GM10847 (cell line): Measurements from ENCODE around the gene GZMM.

Source experiments
- POLR2A ChIP-seq: IDR thresholded peaks from 2 replicates; pipeline ENCODE4 v1.6.1; 2011; ENCODE audit not compliant: insufficient read length; ENCODE audit errors: extremely low read depth

Gene GZMM

DNA sequence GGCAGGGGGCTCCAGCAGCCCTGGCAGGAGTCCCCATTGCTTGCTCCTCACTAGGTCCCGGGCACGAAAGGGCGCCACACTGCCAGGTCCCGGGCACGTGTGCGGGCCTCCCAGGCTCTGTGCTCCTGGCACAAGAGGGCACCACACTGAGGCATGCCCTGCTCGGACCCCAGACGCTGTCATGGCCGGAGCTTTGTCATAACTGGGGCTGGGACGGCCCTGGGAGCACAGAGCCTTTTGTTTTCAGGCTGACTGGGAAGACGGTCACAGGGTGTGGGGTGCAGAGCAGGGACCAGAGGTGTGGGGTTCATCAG lies 35.9 kb downstream of the GZMM start:
- TF ChIP-seq POLR2A, result no peak

DNA sequence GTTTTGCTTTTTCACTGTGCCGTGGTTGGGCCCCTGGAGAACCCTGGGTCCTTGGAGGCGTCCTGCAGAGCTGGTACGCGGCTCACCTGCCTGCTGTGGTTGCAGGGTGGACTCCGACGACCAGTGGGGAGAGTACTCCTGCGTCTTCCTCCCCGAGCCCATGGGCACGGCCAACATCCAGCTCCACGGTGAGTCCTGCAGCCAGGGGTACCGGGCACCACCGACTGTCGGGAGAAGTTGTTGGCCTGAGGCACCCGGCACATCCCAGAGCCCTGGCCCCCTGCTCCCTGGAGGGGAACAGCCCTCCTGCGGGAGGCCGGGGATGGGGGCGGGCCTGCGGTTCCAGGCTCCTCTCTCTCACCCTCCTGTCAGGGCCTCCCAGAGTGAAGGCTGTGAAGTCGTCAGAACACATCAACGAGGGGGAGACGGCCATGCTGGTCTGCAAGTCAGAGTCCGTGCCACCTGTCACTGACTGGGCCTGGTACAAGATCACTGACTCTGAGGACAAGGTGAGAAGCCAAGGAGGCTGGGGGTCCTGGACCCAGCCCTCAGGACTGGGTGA lies 36.5 kb downstream of the GZMM start:
- TF ChIP-seq POLR2A, result no peak

DNA sequence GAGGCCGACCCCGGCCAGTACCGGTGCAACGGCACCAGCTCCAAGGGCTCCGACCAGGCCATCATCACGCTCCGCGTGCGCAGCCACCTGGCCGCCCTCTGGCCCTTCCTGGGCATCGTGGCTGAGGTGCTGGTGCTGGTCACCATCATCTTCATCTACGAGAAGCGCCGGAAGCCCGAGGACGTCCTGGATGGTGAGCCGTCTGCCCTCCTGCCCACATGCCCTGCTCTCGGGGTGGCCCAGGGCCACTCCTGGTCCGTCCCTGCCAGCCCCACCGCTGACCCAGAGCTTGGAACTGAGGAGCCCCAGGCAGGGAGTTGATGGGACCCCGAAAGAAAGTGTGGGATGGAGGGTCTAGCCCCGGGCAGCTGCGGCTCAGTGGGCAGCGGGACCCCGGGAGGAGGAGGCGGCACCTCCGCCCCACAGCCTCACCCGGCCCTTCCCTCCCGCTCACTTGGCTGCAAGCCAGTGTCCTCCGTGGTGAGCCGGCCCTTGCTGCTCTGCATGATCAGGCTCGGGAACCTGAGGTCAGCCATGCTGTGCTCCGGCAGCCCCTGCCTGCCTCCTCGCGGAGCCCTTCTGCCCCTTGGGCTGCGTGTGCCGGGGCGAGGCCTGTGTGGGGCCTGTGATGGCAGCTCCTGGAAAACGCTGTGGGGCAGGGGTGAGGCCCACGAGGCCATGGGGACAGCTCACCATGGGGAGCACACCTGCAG lies 37.7 kb downstream of the GZMM start:
- no peak for TF ChIP-seq POLR2A

DNA sequence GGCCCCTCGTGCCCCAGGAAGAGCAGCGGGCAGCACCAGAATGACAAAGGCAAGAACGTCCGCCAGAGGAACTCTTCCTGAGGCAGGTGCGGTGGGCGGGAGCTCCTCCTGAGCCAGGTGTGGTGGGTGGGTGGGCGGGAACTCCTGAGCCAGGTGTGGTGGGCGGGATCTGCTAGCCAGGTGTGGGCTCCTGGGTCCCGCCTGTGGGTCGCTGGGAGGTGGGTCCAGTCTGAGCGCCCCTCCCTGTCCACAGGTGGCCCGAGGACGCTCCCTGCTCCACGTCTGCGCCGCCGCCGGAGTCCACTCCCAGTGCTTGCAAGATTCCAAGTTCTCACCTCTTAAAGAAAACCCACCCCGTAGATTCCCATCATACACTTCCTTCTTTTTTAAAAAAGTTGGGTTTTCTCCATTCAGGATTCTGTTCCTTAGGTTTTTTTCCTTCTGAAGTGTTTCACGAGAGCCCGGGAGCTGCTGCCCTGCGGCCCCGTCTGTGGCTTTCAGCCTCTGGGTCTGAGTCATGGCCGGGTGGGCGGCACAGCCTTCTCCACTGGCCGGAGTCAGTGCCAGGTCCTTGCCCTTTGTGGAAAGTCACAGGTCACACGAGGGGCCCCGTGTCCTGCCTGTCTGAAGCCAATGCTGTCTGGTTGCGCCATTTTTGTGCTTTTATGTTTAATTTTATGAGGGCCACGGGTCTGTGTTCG lies 38.8 kb downstream of the GZMM start:
- TF ChIP-seq POLR2A, result no peak

DNA sequence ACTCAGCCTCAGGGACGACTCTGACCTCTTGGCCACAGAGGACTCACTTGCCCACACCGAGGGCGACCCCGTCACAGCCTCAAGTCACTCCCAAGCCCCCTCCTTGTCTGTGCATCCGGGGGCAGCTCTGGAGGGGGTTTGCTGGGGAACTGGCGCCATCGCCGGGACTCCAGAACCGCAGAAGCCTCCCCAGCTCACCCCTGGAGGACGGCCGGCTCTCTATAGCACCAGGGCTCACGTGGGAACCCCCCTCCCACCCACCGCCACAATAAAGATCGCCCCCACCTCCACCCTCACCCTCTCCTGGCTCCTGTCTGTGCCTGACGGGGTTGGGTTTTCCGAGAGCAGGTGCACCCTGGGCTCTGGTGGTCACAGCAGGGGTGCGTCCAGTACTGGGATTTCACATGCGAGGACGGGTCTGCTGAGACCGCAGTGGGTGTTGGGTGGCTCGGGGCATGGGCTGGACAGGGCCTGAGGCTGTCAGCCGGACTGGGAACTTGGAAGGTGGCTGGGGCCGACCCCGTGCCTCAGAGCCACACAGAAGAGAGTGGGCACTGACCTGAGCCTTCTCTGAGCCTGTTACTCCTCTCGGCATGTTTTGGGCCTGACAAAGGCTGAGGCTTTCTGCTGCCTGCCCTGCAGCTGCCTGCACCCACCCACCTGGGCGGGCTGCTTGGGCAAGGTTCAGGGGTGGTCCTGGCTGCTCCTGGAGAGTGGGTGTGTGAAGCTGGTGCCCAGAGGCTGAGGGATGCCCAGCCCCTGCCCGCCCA lies 39.5 kb downstream of the GZMM start:
- no peak for TF ChIP-seq POLR2A

DNA sequence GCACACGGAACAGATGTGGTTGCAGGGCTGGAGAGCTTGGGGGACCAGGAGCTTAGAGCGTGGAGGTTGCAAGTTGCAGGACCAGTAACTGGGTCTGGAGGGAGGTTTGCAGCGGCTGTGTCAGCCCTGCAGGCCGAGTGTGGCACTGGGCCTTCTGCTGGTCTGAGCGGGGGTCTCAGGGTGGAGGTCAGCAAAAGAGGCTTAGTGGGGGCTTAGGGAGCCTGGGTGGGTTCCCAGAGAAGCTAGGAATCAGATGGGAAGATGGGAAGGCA lies 40.1 kb downstream of the GZMM start:
- no peak for TF ChIP-seq POLR2A

DNA sequence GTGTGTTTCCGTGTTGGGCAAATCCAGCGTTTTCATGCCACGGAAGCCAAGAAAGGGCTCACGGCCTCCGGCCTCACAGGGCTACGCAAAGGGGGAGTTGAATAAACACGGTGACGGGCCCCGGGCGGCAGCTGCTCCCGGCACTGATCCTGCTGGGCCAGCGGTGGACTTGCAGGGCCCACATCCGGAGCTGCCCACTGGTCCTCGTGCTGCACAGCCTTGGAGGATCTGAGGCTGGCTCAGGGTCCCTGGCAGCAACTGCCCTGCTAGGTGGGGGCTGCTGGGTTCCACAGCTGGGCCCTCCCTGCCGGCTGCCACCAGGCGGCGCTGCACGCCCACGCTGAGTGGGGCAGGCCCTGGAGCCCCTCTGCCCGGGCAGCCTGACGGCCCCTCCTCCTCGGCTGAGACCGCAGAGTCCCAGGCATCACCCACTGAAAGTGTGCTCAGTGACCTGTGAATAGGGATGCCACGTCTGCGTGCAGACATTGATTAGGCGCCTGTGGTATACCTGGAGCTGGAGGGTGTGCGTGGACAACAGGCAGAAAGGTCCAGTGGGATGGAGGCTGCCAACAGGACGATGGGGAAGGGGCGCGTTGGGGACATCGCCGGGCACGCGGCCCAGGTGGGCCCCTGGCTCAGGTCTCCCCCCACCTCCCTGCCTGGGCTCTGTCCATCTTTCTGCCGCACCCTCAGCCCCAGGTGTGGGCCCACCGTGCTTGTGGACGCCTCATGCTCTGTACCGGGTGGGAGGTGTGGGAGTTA lies 40.6 kb downstream of the GZMM start:
- TF ChIP-seq POLR2A, result no peak

DNA sequence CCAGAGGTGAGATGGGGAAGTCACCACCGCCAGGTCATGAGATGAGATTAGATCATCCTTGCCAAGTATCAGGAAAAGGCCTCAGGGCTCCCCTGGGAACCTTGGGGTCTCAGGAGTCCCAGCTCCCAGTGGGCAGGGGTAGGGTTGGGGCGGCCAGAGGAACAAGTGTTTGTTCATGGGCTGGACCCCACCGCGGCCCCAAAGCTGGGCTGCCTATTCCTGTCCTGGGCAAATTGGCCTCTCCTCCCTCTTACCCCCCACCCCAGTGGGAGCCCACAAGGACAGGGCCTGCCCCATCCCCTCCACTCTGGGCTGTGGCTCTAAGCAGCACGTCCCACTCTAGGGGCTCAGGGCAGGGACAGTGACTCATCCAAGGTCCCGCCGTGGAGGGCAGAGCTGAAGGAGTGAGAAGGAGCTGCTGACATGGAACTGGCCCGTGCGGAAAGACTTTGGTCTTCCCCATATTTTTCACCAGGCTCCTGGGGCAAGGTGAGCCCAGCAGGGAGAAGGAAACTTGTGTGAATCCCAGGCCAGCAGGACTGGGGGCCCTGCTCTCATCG lies 41.8 kb downstream of the GZMM start:
- no peak for TF ChIP-seq POLR2A

DNA sequence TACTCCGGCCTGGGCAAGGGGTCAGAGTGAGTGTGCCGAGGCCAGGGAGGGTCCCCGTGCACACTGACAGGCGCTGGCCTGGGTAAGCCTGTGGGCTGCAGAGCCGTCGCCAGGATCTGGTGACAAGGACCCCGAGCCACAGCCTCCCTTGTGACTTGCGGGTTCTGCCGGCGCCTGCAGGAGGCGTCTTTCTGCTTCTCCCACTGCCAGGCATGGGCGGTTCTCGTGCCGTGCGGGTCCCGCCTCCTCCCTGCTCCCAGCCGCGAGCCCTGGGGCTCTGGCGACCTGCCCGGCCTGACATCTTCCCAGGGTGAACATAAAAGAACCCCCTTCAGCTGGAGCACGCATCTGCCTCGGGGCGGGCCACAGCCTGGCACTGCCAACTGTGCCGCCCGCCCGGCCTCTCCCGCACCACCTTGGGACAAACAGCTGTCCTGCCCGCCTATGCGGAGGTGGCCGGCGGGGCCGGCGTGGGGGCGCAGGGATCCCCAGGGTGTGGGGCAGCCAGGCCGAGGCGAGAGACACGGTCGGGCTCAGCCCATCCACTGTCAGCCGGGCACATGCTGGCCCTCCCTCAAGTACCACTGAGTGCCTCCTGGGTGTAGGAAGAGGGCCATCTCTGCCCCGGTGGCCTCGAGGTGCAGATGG lies 44.4 kb downstream of the GZMM start:
- no peak for TF ChIP-seq POLR2A

DNA sequence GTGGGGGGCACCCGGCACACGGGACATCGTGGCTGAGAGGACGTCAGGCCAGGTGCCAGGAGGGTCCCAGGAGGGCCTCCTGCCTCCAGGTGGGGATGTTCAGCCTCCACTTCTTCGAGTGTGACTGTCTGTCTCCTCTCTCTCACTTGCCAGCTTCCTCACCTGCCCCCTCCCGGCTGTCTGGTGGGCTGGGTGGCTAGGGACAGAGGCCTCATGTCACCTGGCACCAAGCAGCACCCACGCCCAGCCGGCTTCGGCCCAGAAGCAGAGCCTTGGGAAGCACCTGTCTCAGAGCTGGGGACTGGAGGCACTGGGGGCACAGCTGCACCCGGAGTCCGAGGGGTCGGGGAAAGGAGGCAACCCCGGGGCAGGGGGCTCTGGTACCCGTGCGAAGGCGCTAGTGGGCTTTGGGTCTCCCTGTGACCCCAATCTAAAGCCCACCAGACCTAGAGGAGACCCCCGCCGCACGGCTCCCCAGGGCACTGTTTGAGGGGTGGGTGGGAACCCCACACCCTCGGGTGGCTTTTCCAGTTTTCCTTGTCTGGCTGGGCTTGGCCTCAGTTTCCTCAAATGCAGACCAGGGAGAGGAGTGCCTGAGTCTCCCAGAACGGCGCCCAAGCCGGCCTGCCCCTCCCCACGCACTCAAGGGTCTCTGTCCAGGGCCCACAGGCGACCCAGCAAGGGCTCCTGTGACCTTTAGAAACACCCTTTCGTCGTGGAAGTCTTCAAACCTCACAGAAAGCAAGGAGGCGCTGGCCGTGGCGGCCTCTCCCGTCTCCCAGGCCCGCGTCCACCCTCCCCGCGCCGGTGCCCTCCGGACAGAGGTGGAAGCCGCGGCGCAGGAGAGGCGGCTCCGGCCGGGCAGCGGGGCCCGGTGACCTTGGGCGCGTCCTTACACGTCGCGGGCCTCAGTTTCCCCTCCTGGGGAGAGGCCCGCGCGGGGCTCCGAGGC lies 45.2 kb downstream of the GZMM start:
- no peak for TF ChIP-seq POLR2A

DNA sequence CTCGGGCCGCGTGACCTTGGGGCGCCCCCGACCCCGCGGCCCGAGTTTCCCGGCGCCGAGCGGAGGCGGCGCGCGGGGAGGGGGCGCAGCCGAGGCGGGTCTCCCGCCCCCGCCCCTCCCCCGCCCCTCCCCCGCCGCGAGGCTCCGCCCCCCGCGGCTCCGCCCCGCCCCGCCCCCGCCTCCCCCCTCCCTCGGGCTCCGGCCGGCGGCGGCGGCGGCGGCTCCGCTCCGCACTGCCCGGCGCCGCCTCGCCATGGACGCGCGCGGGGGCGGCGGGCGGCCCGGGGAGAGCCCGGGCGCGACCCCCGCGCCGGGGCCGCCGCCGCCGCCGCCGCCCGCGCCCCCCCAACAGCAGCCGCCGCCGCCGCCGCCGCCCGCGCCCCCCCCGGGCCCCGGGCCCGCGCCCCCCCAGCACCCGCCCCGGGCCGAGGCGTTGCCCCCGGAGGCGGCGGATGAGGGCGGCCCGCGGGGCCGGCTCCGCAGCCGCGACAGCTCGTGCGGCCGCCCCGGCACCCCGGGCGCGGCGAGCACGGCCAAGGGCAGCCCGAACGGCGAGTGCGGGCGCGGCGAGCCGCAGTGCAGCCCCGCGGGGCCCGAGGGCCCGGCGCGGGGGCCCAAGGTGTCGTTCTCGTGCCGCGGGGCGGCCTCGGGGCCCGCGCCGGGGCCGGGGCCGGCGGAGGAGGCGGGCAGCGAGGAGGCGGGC lies 46.0 kb downstream of the GZMM start, which contains the start of gene HCN2:
Gene HCN2 (plus strand): TSS at position 189 of the 703 bp plus-strand sequence. CDS start 65 bp downstream, at position 254.
- no peak for TF ChIP-seq POLR2A

DNA sequence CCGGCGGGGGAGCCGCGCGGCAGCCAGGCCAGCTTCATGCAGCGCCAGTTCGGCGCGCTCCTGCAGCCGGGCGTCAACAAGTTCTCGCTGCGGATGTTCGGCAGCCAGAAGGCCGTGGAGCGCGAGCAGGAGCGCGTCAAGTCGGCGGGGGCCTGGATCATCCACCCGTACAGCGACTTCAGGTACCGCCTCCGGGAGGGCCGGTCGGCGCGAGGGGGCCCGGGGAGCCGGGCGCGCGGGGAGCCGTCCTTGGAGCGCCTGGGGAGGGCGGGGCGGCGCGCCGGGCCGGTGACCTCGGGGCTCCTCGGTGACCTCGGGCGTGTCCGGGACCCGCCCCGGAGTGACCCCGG lies 46.5 kb downstream of the GZMM start:
- no peak for TF ChIP-seq POLR2A

DNA sequence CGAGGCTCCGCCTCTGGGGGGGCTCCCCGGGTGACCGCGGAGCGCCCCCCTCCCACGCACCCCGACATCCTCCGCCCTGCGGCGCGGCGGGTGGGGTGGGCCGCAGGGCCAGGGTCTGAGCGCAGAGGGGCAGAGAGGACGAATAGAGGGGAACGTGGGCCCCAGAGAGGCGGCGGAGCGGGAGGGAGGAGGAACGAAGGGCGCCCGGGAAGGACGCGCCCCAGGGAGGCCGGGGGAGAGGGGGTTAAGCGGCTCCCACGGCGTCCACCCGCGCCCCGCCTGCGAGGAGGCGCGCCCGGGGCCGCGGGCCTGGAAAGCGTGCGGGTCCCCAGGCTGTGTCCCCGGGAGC lies 46.9 kb downstream of the GZMM start:
- TF ChIP-seq POLR2A, result no peak
